SKM-1 (cell line): ENCODE measurements around the gene GNAS.

Experiments used
- DNase-seq: peaks from one replicate; lab custom pipeline; 2025; ENCODE audit not compliant: unreplicated experiment; lab: John Stamatoyannopoulos, UW

GNAS gene

GRCh38 chr20:58896820-58897219 is 44.3 kb downstream of the GNAS start:
- DNase-seq = no peak

GRCh38 chr20:58897488-58897887 is 45.0 kb downstream of the GNAS start:
- DNase-seq = no peak

GRCh38 chr20:58898629-58899408 is 46.3 kb downstream of the GNAS start:
- no peak for DNase-seq

GRCh38 chr20:58899512-58899911 is 47.0 kb downstream of the GNAS start:
- no peak for DNase-seq

- no peak for DNase-seq
Observed at GRCh38 chr20:58900397-58900796, 47.9 kb downstream of the GNAS start.

- no peak for DNase-seq
Observed at GRCh38 chr20:58901488-58902402, 49.2 kb downstream of the GNAS start.

GRCh38 chr20:58903614-58904013 is 51.1 kb downstream of the GNAS start:
- no peak for DNase-seq

GRCh38 chr20:58905236-58905635 is 52.7 kb downstream of the GNAS start:
- no peak for DNase-seq

- DNase-seq = no peak
Observed at GRCh38 chr20:58906111-58906510, 53.6 kb downstream of the GNAS start.

- peak; percentile 44 for DNase-seq
Observed at GRCh38 chr20:58906894-58907293, 54.4 kb downstream of the GNAS start.

GRCh38 chr20:58907320-58908137 is 55.0 kb downstream of the GNAS start:
- peak; percentile 97 for DNase-seq

GRCh38 chr20:58908221-58908620 is 55.7 kb downstream of the GNAS start:
- DNase-seq = no peak

- DNase-seq = no peak
Observed at GRCh38 chr20:58908941-58909340, 56.4 kb downstream of the GNAS start.

GRCh38 chr20:58909585-58909984 is 57.1 kb downstream of the GNAS start:
- no peak for DNase-seq

- no peak for DNase-seq
Observed at GRCh38 chr20:58910473-58910872, 58.0 kb downstream of the GNAS start.

- DNase-seq = no peak
Observed at GRCh38 chr20:58911309-58911708, 58.8 kb downstream of the GNAS start.

- DNase-seq = no peak
Observed at GRCh38 chr20:58911970-58912369, 59.5 kb downstream of the GNAS start.

GRCh38 chr20:58913079-58913478 is 60.6 kb downstream of the GNAS start:
- DNase-seq = no peak

- DNase-seq = no peak
Observed at GRCh38 chr20:58918621-58919020, 66.1 kb downstream of the GNAS start.

GRCh38 chr20:58921564-58921963 is 69.0 kb downstream of the GNAS start:
- no peak for DNase-seq

- DNase-seq = no peak
Observed at GRCh38 chr20:58922036-58922435, 69.5 kb downstream of the GNAS start.
